HTR-8/SVneo (cell line): ENCODE results near the gene QSOX2.
"Not testable (repeated sequence)": the region's sequence is repeated elsewhere in the genome, so short reads cannot be mapped to it uniquely, and the experiment has no call there.

ENCODE experiments used
- DNase-seq: peaks from one replicate; pipeline ENCODE4 v3.0.0; 2011; ENCODE audit warnings: low spot score, mixed read lengths; ENCODE audit not compliant: insufficient read length
- FAIRE-seq: peaks from 2 replicates; lab custom pipeline; 2011; peaks lifted over from hg19 to GRCh38; lab: Jason Lieb, UNC

The QSOX2 gene

DNA sequence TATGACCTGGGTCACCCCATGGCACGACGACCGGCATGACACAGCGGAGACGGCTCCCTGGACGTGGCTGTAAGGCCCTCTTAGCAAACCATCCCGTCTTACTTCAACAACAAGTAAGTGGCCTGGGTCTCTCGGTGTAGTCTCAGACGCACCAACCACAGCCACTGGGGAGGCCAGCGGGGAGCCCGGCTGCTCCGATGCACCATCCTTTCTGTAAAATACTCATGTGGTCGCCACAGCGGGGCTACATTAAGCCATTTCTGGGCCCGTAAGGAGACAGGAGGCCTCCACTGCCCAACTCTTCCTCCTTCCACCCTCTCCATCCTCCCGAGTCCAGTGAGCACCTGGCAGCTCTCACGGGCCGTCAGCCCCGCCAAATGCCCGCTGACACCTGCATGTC, 4.7 kb downstream of the QSOX2 start:
- DNase-seq (no peak), FAIRE-seq (no peak)

GRCh38 chr9:136239983-136240330, 5.7 kb downstream of the QSOX2 start:
- no peak for DNase-seq
- FAIRE-seq: no peak

DNA sequence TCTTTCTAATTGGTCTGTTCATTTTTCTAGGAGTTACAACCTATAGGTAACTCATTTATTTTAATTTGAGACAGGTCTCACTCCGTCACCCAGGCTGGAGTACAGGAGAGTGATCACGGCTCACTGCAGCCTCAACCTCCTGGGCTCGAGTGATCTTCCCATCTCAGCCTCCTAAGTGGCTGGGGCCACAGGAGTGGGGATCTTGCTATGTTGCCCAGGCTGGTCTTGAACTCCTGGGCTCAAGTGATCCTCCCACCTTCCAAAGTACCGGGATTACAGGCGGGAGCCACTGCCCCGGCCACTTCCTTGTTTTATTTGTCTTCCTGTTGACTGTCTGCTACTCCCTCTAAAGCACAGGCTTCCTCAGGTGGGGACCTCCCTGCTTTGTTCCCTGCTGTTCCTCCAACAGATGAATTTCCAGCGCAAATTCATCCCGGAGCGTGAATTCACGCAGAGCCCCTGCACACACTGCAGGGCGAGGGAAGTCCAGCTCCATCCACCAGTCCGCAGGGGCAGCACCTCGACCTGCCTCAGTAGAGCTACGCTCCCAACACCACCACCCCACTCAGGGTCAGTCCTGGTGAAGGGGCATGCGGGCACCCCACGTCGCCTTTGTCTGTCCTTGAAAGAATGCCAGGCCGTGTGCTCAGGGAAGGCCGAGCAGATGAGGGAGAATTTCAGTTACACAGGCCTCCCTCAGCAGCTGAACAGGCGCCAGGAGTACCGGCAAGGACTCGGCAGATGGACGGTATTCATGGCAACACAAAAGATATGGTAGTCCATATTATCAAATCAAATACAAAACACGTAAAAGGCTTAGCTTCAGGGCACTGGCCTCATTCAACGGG, 6.3 kb downstream of the QSOX2 start:
- FAIRE-seq: no peak
- DNase-seq: no peak

GRCh38 chr9:136238342-136238732, 7.3 kb downstream of the QSOX2 start:
- FAIRE-seq (no peak), DNase-seq (no peak)

GRCh38 chr9:136237486-136238341, 7.9 kb downstream of the QSOX2 start:
- FAIRE-seq (no peak), DNase-seq (no peak)

- not testable (repeated sequence) for FAIRE-seq, DNase-seq
Observed at GRCh38 chr9:136236471-136237410, 8.9 kb downstream of the QSOX2 start.

DNA sequence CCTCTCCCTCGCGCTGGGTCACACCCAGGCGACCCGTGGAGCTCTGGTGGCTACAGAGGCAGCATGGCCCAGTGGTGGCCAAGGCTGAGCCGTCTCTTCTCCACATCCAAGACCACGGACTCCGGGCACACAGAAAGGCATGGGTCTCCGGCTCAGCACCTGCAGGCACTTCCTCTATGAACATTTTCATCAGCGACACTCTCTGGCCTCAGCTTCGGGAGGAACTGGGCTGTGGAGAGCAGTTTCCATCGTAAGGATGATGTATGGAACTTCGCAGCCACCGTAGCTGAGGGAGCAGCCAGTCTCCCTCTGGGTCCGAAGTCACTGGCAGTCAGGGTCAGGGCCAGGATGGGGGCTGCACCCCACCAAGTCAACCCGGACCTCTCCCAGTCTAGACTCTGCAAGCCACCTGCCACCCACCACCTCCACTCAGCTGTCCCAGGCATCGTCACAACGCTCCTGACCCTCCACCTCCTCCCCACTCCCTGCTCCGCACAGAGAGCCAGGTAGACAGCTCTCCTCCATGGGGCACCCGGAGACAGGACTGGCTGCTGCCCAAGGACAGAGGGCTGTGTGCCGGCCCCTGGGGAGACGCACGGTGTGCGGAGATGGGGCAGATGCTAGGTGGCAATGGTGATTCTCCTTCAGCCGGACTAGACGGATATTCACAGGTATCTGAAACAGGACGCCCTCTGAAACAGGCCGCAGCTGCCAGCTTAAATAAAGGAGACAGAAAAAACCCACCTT, 9.7 kb downstream of the QSOX2 start:
- DNase-seq (no peak), FAIRE-seq (no peak)

- no peak for FAIRE-seq
- DNase-seq: no peak
Observed at GRCh38 chr9:136235171-136235570, 10.4 kb downstream of the QSOX2 start.

- DNase-seq (no peak), FAIRE-seq (no peak)
Observed at GRCh38 chr9:136234597-136234996, 11.0 kb downstream of the QSOX2 start.

DNA sequence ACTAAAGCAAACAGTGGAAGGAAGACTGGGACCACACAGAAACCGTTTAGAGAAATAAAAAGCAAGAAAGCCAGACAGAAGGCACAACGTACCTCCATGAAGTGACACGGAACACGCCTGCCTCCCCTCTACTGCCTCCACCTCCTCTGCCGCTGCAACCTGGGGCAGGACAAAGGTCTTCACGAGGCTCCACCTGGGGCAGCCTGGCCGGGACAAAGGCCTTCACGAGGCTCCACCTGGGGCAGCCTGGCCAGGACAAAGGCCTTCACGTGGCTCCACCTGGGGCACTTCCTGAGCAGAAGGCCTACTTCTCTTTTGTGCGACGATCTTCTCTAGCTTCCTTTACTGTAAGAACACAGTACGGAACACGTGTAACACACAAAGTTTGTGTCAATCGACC, 11.7 kb downstream of the QSOX2 start:
- FAIRE-seq (no peak), DNase-seq (no peak)

- FAIRE-seq: no peak
- DNase-seq: no peak
Observed at GRCh38 chr9:136233411-136233810, 12.2 kb downstream of the QSOX2 start.

GRCh38 chr9:136232969-136233368, 12.6 kb downstream of the QSOX2 start:
- FAIRE-seq: no peak
- DNase-seq: no peak

DNA sequence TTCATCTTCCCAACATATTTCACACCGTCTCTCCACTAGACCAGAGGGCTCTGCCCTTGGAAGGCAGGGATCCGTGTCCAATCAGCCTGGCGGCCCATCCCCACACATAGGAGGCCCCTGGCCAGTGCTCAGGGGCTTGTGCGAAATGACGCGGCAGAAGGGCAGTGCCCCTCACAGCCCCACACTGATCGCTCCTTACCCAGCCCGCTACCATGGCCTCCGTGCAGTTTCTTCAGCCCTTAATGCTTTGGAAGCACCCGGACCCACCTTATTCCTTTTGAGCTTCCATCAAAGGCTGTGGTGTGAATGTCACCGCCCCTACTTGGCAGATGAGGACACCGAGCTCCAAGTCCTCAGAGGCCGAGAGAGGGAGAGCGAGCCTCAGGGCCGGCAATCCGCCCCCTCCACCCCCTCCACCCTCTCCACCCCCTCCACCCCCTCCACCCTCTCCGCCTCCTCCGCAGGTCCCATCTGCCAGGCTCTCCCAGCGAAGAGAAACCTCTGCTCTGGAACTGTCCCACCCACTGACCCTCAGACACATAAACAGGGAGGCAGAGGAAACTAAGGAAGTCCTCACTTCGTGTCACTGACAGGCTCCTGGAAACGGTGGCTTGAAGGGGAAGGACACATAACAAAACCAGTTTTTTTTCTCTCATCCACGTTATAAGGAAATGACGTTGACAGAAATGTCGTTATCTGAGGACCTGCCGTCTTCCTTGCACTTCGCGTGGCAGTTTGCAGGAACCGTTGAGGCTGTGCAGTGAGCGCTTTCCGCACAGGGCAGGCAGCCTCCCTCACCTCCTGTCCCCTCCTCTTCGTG, 13.9 kb downstream of the QSOX2 start:
- no peak for FAIRE-seq
- no peak for DNase-seq

GRCh38 chr9:136230773-136231172, 14.8 kb downstream of the QSOX2 start:
- FAIRE-seq: no peak

GRCh38 chr9:136230365-136230764, 15.2 kb downstream of the QSOX2 start:
- no peak for FAIRE-seq
- DNase-seq: no peak

More at GRCh38 chr9:136230773-136231172, 14.8 kb downstream of the QSOX2 start:
- no peak for DNase-seq

- FAIRE-seq (no peak), DNase-seq (no peak)
Observed at GRCh38 chr9:136229096-136230065, 16.2 kb downstream of the QSOX2 start.

- peak; percentile 56 for DNase-seq
- FAIRE-seq: peak; percentile 26
Observed at GRCh38 chr9:136228107-136228875, 17.3 kb downstream of the QSOX2 start.
